Measurements from ENCODE around the gene FSHB. TPM values are rescaled to one million over a fixed set of nuclear protein-coding genes. Genes with fewer than 3 reads are reported as not detected.

FSHB gene
- total and polyA plus RNA-seq, 8 donors = not detected

DNA sequence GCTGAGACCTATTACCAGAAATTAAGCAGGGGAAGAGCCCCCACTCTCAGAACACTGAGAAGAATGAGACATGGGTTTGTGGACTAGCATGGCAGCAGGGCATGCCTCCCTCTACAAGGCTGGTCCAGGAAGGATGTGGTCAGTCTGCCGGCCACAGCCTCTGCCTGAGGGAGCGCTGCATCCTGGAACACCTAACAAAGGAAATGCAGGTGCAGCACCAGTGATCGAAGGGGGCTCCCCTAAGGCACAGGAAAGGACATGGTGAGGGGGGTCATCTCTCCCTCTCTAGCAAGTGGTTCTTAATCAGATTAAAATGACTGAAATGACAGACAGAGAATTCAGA, 51.4 kb downstream of the FSHB start:
- H3K27me3 ChIP-seq = no peaks in the 10 kb centered on the region
- H3K27ac ChIP-seq = no peak overlapping the region
- no peaks in the 10 kb centered on the region for H3K4me1 ChIP-seq
- DNase-seq = peak in 1 of 2 donors; percentile 15
- TF ChIP-seq POLR2A (IDR thresholded peaks at IDR 0.05) = no peak
- TF ChIP-seq CTCF (IDR thresholded peaks at IDR 0.05) = no peak
- no peak for TF ChIP-seq POLR2AphosphoS5 (IDR thresholded peaks at IDR 0.05)
- no peak for TF ChIP-seq EP300 (IDR thresholded peaks at IDR 0.05)
- 65 to 78% (median 72%) methylated on average over 3 of the region's 3 CpGs for WGBS, 5 donors
- no peaks in the 10 kb centered on the region for H3K9me3 ChIP-seq
- no peak overlapping the region for H3K4me3 ChIP-seq
- H3K36me3 ChIP-seq = no peaks in the 10 kb centered on the region
- intact Hi-C loops (cut with DNase I; ENCODE audit: low total_unique reads) = no loop called here

Other genes starting within 250 kb of the FSHB start
- gene KCNA4, start 214.0 kb upstream of the FSHB start, total RNA-seq = 1 to 10 TPM in 1 of 5 donors, under 1 TPM in 1, not detected in 3; 0.58 to 2.2 TPM
- not detected for gene KCNA4, start 214.0 kb upstream of the FSHB start, polyA plus RNA-seq
- 10 to 100 TPM in 4 of 5 donors, 1 to 10 TPM in 1; 1.2 to 47.7 (median 16.9) TPM for gene ARL14EP, start 92.1 kb downstream of the FSHB start, total RNA-seq
- 10 to 100 TPM; 10.3 to 18.5 (median 11.0) TPM for gene ARL14EP, start 92.1 kb downstream of the FSHB start, polyA plus RNA-seq